Nucleus accumbens (tissue), 56 donors: ENCODE measurements around the gene LCN12.

Experiments
- DNase-seq, 56 donors: peaks; one replicate each; lab custom pipeline; 2025; lab: John Stamatoyannopoulos, UW

Gene LCN12

DNA sequence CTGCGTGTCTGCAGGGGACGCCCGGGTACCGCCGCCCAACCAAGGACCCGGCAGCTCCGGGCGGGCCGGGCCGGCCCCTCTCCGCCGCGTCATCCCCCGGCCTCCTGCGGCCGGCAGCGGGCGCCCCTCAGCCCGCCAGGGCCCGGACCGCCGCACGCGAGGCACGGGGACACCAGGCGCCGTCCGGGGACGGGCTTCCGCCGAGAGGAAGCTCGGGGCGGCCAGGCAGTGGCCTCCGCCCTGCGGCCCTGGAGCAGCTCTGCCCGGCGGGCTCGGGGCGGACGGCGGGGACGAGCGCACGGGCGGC lies 7.9 kb upstream of the LCN12 start:
- DNase-seq, result peak in 5 of 56 donors; percentile 35 to 71 (median 62)

DNA sequence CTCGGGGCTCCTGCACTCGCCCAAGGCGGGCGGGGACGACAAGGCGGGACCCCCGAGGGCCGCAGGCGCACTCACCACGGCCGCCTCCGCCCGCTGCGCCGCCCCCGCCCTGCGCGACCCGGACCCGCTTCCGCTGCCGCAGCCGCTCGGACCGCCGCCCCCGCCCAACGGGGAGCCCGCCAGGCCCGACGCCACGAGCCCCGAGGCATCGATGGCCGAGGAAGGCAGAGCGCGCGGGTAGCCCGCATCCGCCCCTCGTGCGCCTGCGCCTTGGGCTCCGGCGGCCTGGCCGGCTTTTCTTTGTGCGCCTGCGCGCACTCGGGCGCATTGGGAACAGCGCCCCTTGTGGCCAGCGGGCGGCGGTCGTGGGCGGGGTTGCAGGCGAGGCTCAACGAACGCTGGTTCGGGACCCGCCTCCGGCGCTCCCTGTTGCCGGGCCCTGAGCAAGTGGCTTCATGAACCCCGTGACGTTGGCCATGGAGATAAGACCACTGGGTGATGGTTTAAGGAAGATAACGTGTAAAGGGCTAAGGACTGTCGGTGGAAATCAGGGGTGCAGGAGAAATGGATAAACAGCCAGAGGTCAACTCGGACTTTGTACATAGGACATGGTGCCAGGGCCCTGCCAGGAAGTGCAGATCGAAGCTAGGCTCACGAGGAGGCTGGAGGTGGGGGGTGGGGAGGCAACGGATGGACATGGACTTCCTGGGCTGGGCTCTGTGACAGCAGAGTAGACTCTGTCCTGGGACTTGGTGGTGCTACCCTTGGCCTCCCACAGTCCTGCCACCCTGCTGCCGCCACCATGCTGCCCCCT lies 7.3 kb upstream of the LCN12 start, which contains the start of the genes C8G and FBXW5:
Gene C8G, plus strand, starts transcription at position 725 of the 814 bp plus-strand sequence. Its CDS starts 78 bp downstream, at position 803.
Gene FBXW5, minus strand, starts transcription at position 220 of the 814 bp plus-strand sequence. CDS start 655 bp downstream, outside the sequence.
- DNase-seq, result peak; percentile 33 to 96 (median 87)

- DNase-seq, result no peak
Observed at GRCh38 chr9:136945333-136946227, 6.5 kb upstream of the LCN12 start.

DNA sequence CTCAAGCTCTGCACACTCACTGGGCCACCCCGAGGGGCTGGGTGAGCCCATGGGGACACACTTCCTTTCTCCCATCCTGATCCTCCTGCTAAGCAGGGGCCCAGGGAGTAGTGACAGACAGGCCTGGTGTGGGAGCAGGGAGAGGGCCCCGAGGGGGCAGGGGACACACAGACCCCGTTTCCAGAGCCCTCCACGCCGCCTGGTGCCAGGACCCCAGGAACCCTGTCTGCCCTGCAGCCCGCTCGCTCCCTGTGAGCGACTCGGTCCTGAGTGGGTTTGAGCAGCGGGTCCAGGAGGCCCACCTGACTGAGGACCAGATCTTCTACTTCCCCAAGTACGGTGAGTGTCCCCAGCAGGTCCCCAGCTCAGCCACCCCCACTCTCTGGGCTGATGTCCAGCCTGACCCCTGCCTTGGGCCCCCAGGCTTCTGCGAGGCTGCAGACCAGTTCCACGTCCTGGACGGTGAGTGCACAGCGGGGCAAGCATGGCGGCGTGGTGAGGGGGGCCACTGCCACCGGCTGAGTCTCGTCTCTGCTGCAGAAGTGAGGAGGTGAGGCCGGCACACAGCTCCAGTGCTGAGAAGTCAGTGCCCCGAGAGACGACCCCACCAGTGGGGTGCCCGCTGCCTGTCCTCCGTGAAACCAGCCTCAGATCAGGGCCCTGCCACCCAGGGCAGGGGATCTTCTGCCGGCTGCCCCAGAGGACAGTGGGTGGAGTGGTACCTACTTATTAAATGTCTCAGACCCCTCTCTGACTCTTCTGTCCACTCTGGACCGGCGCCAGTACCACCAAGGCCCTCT lies 5.6 kb upstream of the LCN12 start:
- DNase-seq, result peak in 3 of 56 donors; percentile 32 to 51 (median 51)

DNA sequence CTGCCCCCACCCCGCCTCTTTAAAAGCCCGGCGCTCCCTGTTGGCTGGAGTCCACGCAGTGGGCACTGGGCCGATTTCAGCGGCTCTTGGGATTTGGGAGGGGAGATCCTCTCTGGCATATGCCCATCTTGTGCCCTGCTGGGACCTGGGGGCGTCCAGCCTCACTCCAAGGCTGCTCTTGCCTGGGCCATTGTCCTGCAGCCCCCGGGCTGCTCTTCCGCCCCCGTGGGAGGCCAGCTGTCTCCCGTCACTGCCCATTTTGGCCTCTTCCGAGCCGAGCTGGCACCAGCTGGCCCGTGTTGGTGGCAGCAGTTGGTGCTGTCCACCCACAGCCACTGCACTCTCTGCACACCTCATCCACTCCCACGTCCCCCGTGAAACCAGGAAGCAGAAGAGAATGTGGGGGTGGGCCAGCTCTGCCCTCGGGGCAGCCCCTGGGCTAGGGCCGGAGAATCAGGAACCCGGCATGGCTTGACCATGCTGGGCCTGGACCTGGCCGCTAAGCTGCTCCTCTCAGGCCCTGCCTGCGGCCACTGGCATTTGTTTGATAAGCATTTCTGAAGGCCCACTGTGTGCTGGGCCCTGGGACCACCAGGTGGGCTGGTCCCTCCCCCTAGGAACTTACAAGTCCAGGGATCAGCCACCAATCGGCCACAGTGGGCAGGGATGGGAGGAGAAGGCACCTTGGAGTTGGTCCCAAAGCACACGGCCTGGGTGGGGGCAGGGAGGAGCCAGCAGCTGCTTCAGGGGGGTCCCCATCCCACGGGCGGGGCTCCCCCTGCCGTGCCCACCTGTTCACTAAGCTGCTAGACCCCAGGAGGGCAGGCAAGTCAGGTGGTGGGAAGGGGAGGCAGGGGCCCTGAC lies 4.8 kb upstream of the LCN12 start:
- DNase-seq, result peak in 23 of 56 donors; percentile 12 to 65 (median 42)

- DNase-seq, result peak in 49 of 56 donors; percentile 24 to 84 (median 57)
Observed at GRCh38 chr9:136947955-136948510, 4.0 kb upstream of the LCN12 start.

GRCh38 chr9:136949239-136949816 lies 2.7 kb upstream of the LCN12 start:
- peak in 2 of 56 donors; percentile 49 to 64 for DNase-seq

- peak; percentile 61 to 98 (median 93) for DNase-seq
Observed at GRCh38 chr9:136949817-136950655, 2.0 kb upstream of the LCN12 start.

GRCh38 chr9:136950656-136951276 lies 1.3 kb upstream of the LCN12 start:
- peak in 6 of 56 donors; percentile 29 to 64 (median 44) for DNase-seq

GRCh38 chr9:136952321-136952850 lies 313 bp downstream of the LCN12 start:
- DNase-seq, result peak in 28 of 56 donors; percentile 17 to 75 (median 42)

DNA sequence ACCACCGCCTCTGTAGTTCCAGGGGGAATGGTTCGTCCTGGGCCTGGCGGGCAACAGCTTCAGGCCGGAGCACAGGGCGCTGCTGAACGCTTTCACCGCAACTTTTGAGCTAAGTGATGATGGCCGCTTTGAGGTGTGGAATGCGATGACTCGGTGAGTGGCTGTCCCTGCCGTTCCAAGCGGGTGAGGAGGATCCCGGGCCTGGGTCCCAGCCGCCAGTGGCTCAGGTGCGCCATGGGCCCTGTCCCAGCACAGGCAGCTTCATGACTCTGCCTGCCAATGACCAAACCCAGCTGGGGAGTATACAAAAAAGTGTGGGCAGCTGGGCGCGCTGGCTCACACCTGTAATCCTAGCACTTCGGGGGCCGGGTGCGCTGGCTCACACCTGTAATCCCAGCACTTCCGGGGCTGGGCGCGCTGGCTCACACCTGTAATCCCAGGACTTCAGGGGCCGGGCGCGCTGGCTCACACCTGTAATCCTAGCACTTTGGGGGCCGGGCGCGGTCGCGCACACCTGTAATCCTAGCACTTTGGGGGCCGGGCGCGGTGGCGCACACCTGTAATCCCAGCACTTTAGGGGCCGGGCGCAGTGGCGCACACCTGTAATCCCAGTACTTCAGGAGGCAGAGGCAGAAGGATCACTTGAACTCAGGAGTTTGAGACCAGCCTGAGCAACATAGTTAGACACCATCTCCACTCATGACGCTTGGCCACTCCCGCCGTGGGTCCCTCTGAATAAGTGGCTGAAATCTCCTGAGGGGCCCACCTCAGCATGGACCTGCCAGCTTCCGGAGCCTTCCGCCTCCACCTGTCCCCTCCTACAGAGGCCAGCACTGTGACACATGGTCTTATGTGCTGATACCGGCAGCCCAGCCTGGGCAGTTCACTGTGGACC lies 1.1 kb downstream of the LCN12 start:
- DNase-seq, result no peak

- no peak for DNase-seq
Observed at GRCh38 chr9:136953771-136954269, 1.7 kb downstream of the LCN12 start.

GRCh38 chr9:136954270-136955083 lies 2.4 kb downstream of the LCN12 start:
- DNase-seq, result no peak

DNA sequence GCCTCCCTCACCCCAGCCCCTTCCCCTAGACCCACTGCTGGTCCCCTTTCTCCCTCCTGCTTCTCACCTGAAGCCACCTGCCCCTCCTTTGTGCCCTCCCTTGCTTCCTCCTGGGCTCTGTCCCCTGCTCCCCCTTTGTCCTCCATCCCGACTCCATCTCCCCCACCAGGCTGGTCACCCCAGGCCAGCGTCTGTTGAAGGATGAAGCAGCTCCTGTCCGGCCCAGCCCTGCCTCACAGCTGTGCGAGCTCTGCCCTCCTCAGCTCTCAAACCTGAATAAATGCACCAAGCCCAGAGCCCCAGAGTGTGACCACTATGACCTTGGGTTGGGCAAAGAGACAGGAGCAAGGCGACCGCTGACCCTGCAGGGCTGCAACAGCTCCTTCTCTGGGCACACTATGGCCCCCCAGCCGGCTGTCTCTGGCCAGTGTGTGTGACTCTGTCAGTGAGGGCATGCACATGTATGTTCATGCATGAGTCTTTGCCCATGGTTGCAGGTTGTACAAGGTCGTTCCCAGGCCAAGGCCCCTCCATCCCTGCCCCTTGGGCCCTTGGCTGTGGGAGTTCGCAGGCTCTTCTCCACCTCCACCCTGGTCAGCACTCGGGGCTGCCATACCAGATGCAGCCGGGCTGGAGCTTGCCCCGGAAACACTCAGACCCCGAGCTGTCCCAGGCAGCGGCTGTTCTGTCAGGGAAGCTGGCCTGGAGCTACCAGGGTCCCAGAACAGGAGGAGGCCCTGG lies 3.3 kb downstream of the LCN12 start:
- no peak for DNase-seq
